ENCODE measurements around the gene TMEM191C.
"Not testable (repeated sequence)": the region's sequence is repeated elsewhere in the genome, so short reads cannot be mapped to it uniquely, and the experiment has no call there.

- not testable (repeated sequence) for TF ChIP-seq CTCF (conservative IDR thresholded peaks at IDR 0.05); EZH2 (IDR thresholded peaks at IDR 0.05; ENCODE audit: low read depth)
Measured at GRCh38 chr22:21514117-21514516, 46.9 kb downstream of the TMEM191C start.

All from PC-9 (cell line).